Measurements from ENCODE around the gene ZNF606. TPM values are rescaled to one million over a fixed set of nuclear protein-coding genes. Genes with fewer than 3 reads are reported as not detected.

The ZNF606 gene
- not detected in 2 replicates for total RNA-seq (2014; rRNA removed; shearing (Covaris generic))

DNA sequence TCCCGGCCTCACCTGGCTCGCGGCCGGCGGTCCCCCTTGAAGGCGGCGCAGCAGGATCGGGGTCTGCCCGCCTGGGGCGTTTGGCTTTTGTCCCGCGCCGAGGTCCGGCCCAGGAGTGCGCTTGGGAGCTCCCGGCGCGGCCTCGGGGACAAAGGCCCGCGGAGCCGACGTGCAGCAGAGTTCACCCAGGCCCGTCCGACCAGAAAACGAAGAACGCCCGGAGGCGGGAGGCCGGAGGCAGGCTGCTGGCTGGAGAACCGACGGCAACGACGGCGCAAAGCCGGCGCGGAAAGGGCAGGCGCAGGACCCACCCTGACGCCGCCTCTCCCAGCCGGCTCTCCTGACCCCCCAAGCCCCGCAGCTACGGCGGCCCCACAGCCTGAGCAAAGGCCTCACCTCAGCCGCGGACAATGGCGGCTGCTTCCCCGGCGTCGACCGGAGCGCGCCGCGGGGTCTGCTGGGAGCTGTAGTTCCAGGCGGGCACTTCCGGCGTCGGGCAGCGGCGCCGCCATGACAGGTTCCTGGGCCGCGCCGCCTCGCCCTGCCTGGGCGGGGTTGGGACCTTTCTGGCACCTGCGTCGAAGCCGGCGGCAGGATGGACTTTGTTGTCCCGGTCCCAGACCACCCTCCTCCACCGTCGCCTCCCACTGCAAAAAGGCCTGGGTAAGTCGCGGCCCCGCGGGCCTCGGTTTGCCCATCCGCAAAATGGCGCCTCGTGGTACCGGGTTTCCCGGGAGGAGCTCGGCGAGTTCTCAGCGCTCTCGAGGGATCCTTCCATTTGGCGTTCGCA lies at the start of gene ZNF606:
ZNF606 (minus strand) TSS at position 437 of the 790 bp plus-strand sequence. CDS start 1,501 bp downstream, outside the sequence.
- no peak for DNase-seq (ENCODE audit: low spot score)

- DNase-seq (ENCODE audit: low spot score): no peak
These were observed 49.6 kb upstream of the ZNF606 start for GRCh38 chr19:58052256-58052655.

DNA sequence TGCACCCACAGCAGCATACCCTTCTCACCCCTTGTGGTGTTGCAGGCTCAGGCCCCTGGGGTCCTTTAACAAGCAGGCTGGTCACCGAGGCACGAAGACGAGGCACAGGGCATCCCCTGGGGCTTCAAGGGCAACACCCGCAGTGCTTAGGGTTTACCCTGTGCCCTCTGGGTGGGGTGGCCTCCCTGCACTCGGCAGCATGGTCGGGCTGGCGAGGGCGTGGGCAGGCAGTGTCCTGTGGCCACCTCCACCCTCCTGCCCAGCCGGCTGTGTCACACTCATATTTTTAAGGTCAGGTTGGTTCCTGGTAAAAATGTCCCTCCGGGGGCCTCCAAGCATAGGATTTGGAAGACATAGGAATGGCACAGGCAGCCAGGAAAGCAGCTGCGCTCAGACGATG lies 45.1 kb upstream of the ZNF606 start:
- DNase-seq (ENCODE audit: low spot score): no peak

GRCh38 chr19:58046856-58047255 lies 44.2 kb upstream of the ZNF606 start:
- DNase-seq (ENCODE audit: low spot score): no peak

DNA sequence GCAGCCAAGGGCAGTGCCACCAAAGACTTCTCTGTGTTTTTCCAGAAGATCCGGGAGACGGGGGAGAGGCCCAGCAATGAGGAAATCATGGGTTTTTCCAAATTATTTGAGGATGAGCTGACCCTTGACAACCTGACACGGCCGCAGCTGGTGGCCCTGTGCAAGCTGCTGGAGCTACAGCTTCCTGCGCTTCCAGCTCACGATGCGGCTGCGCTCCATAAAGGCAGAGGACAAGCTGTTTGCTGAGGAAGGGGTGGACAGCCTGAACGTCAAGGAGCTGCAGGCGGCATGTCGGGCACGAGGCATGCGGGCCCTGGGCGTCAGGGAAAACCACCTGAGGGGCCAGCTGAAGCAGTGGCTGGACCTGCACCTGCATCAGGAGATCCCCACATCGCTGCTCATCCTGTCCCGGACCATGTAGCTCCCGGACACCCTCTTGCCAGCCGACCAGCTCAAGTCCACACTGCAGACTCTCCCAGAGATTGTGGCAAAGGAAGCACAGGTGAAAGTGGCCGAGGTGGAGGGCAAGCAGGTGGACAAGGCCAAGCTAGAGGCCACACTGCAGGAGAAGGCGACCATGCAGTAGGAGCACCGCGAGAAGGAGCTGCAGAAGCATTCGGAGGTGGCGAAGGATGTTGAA lies 42.9 kb upstream of the ZNF606 start:
- no peak for DNase-seq (ENCODE audit: low spot score)

- DNase-seq (ENCODE audit: low spot score): no peak
These were observed 42.3 kb upstream of the ZNF606 start for GRCh38 chr19:58044886-58045285.

GRCh38 chr19:58044391-58044790 lies 41.8 kb upstream of the ZNF606 start:
- no peak for DNase-seq (ENCODE audit: low spot score)

DNA sequence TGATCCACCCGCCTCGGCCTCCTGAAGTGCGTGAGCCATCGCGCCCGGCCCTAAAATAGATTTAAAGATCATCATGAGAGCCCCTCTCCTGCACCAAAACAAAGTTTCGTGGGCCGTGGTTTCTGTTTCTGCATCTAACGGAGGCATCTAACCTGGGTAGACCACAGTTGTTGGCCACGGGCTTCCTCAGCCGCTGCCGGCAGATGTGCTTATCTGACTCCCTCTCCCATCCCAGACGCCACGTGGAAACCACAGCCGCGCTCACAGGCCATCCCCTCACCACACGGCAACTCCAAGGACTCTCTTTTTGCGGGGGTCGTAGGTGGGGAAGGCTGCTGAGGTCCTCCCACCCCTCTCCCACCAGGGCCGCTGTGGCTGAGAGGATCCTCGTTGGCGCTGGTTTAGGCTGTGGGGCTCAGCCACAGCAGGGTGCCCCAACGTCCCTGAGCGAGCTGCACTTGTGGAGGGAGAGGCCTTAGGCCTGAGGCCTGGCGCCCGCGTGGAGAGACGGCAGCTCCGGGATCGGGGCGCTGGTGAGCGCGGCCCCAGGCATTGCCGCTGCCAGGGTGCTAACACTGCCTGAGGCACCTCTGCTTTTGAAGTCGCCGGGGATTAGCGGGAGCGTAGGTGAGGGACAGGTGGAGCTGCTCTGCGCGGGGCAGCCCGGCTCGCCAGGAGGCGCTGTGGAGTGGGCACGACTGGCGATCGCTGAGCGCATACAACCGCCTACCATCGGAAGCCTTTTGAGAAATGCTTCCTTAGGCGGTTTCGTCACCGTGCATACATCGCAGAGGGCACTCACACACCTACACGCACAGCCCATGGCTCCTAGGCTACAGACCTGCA lies 40.1 kb upstream of the ZNF606 start:
- DNase-seq (ENCODE audit: low spot score): no peak

DNA sequence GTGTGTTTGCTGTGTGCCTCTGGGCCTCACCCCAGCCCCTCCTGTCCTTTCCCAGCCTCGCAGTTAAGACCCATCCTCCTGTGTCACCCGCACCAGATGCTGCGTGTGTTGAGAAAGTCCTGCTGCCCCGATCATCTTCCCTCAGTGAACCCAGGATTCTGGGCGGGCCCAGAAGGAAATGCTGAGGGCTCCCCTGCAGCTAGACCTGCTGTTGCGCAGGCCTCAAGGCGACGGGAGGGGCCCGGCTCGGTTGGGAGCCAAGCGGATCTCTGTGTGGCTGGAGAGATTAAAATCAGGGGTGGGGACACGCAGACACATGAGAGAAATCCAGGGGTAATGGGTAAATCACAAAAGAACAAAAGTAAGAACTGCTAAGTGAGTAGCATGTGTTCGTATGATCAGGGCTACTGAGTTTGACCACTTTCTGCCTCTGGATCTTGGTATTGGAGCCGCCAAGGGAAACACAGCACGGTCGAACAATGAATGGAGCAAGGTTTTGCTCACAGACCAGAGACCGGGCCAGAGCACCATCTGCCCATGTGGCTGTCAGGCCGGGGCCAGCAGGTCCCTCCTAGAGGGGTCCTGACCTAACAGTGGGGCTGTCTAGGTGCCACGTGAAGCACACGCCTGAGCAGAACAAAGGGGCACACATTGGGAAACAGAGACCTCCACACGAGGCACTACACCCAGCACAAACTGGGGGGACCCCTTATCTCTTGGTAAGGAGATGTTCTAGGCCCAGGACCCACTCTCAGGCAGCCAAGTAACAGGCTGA lies 38.3 kb upstream of the ZNF606 start:
- no peak for DNase-seq (ENCODE audit: low spot score)

- DNase-seq (ENCODE audit: low spot score): no peak
These were observed 36.1 kb upstream of the ZNF606 start for GRCh38 chr19:58038688-58039204.

GRCh38 chr19:58037927-58038687 lies 35.5 kb upstream of the ZNF606 start:
- DNase-seq (ENCODE audit: low spot score): no peak

DNA sequence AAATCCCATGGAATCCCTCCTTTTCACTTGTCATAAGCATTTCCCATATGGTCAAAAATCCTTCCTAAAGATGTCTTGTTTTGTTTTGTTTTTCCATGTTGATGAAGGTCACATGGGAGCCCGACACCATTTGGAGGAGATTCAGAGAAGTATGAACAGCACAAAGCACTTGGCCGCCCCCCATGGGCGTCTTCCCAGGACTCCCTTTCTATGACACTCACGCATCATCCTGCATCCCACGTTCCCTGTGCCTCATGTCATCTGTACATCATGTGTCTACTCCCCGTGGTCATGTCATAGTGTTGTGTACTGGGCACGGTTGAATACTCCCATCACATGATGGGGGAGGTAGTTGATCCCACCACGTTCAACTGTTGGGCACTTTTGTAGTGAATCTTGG lies 33.2 kb upstream of the ZNF606 start:
- no peak for DNase-seq (ENCODE audit: low spot score)

- DNase-seq (ENCODE audit: low spot score): no peak
These were observed 31.8 kb upstream of the ZNF606 start for GRCh38 chr19:58034477-58034793.

GRCh38 chr19:58033741-58034476 lies 31.3 kb upstream of the ZNF606 start, which contains the start of gene ZSCAN1:
TSS of gene ZSCAN1 (plus strand) at chr19:58034025. CDS start at chr19:58037837, 3,812 bp downstream.
- no peak for DNase-seq (ENCODE audit: low spot score)

DNA sequence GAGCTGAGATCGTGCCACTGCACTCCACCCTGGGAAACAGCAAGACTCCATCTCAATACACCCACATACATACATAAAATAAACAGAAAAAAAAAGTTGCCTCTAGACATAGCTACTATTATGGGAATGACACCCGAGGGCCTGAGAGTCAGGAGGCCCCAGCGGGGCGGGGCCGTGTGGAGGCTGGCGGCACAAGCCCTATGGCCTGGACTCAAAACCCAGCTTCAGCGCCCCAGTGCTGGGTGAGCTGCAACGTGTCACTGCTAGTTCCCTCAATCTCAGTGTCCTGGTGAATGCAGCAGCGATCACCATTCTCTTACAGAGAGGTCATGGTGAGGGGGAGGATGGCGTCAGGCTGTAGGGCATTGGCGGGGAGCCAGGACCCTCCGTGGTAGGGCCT lies 22.0 kb upstream of the ZNF606 start:
- no peak for DNase-seq (ENCODE audit: low spot score)

DNA sequence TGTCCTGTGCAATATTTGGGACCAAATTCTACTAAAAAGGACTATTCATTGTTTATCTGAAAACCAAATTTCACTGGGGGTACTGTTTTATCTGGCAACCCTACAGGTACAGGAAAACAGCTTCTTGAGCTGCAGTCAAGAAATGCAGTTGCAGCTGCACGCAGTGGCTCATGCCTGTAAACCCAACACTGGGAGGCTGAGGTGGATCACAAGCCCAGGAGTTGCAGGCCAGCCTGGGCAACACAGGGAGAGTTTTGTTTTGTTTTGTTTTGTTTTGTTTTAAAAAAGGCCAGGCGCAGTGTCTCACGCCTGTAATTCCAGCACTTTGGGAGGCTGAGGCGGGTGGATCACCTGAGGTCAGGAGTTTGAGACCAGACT lies 19.7 kb upstream of the ZNF606 start:
- DNase-seq (ENCODE audit: low spot score): no peak

DNA sequence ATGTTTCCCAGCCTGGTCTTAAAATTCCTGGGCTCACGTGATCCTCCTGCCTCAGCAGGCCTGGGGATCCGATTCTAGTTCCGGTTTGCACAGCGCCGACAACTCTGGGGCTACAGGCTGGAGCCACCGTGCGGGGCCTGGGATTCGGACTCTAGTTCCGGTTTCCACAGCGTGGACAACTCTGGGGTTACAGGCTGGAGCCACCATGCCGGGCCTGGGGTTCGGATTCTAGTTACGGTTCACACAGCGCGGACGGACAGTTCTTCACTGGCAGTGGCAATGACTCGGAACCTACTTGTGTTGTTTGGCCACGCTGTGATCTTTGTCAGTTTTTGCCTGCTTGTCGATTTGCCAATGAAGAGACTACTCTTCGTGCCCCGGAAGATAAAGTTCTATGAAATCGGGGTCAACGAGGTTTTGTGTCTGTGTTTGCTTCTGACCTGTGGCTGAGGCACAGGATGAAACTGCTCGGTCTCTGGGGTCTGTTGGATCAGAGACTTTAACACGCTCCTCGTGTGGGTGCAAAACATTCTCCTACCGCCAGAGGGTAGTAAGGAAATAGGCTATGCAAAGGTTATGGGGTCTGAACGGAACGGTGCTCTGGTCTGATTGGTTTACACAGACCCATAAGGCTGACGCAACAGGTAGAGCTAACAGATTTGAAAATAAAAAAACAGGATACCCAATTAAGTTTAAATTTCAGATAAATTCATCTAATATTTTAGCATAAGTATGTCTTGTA lies 19.1 kb upstream of the ZNF606 start:
- DNase-seq (ENCODE audit: low spot score): peak; percentile 40

- DNase-seq (ENCODE audit: low spot score): no peak
These were observed 17.5 kb upstream of the ZNF606 start for GRCh38 chr19:58020129-58020528.

- no peak for DNase-seq (ENCODE audit: low spot score)
These were observed 11.5 kb upstream of the ZNF606 start for GRCh38 chr19:58014141-58014540.
